HTERT RPE-1 (cell line): ENCODE data around the gene CCDC187.
"Not testable (repeated sequence)": the region's sequence is repeated elsewhere in the genome, so short reads cannot be mapped to it uniquely, and the experiment has no call there.

Experiments
- in situ Hi-C: fragments of 300-500 bp; cut with MboI; formaldehyde crosslinking; loops from 4 replicates; pipeline ENCODE4 v1.14.3; 2020; ENCODE audit warnings: low sequenced_read_pairs

The CCDC187 gene

GRCh38 chr9:136244969-136245218 lies 59.0 kb downstream of the CCDC187 start:
- in situ Hi-C loops: no loop called here

GRCh38 chr9:136244122-136244968 lies 59.5 kb downstream of the CCDC187 start:
- in situ Hi-C loops: no loop called here

GRCh38 chr9:136243631-136244030 lies 60.3 kb downstream of the CCDC187 start:
- in situ Hi-C loops: no loop called here

- in situ Hi-C loops: no loop called here
Measured at GRCh38 chr9:136242918-136243525, 60.9 kb downstream of the CCDC187 start.

GRCh38 chr9:136242248-136242647 lies 61.6 kb downstream of the CCDC187 start:
- in situ Hi-C loops: no loop called here

GRCh38 chr9:136241542-136241941 lies 62.4 kb downstream of the CCDC187 start:
- in situ Hi-C loops: no loop called here

- in situ Hi-C loops: no loop called here
Measured at GRCh38 chr9:136240941-136241340, 63.0 kb downstream of the CCDC187 start.

GRCh38 chr9:136239983-136240330 lies 63.9 kb downstream of the CCDC187 start:
- in situ Hi-C loops: no loop called here

- in situ Hi-C loops: no loop called here
Measured at GRCh38 chr9:136239135-136239982, 64.5 kb downstream of the CCDC187 start.

GRCh38 chr9:136238342-136238732 lies 65.6 kb downstream of the CCDC187 start:
- in situ Hi-C loops: no loop called here

GRCh38 chr9:136237486-136238341 lies 66.2 kb downstream of the CCDC187 start:
- in situ Hi-C loops: no loop called here

GRCh38 chr9:136236471-136237410 lies 67.2 kb downstream of the CCDC187 start:
- in situ Hi-C loops: not testable (repeated sequence)

GRCh38 chr9:136235709-136236455 lies 68.0 kb downstream of the CCDC187 start:
- in situ Hi-C loops: no loop called here

- in situ Hi-C loops: no loop called here
Measured at GRCh38 chr9:136235171-136235570, 68.7 kb downstream of the CCDC187 start.

GRCh38 chr9:136234597-136234996 lies 69.3 kb downstream of the CCDC187 start:
- in situ Hi-C loops: no loop called here

- in situ Hi-C loops: no loop called here
Measured at GRCh38 chr9:136233868-136234267, 70.0 kb downstream of the CCDC187 start.

- in situ Hi-C loops: no loop called here
Measured at GRCh38 chr9:136233411-136233810, 70.5 kb downstream of the CCDC187 start.

- in situ Hi-C loops: no loop called here
Measured at GRCh38 chr9:136232969-136233368, 70.9 kb downstream of the CCDC187 start.
